ENCODE data around the gene ATF7.

Gene ATF7

DNA sequence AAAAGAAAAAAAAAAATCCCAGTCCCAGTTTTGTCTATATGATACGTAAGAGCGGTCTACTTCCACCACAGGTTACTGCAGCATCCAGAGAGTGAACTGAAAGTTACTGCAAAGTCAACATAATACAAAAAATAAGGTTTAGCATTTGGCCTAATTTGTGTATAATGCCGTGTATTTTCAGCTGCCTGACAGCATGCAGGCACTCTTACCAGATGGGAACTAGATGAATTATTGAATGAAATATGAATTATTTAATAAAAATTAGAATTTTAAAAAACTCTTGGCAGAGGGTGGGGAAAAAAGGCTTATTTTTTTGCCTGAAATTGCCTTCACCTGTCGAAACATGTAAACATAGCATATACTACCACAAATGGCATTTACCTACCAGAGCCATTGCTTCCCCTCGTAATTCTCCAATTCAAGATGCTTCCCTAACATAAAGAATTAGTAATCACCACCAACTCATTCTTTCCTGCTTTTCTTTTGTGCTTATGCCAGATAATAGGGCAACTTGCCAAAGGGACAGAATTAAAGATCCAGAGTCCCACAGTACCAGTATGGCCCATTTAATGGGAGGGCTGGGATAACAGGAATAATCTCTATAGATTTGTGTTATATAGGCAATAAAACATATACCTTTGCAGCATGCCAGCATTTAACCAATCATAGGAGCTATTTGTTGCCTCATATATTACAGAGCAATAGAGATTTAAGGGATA lies 31.1 kb downstream of the ATF7 start:
- H3K27ac ChIP-seq, result no peak overlapping the region
- TF ChIP-seq, protein P1, sequence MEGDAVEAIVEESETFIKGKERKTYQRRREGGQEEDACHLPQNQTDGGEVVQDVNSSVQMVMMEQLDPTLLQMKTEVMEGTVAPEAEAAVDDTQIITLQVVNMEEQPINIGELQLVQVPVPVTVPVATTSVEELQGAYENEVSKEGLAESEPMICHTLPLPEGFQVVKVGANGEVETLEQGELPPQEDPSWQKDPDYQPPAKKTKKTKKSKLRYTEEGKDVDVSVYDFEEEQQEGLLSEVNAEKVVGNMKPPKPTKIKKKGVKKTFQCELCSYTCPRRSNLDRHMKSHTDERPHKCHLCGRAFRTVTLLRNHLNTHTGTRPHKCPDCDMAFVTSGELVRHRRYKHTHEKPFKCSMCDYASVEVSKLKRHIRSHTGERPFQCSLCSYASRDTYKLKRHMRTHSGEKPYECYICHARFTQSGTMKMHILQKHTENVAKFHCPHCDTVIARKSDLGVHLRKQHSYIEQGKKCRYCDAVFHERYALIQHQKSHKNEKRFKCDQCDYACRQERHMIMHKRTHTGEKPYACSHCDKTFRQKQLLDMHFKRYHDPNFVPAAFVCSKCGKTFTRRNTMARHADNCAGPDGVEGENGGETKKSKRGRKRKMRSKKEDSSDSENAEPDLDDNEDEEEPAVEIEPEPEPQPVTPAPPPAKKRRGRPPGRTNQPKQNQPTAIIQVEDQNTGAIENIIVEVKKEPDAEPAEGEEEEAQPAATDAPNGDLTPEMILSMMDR (IDR thresholded peaks at IDR 0.05), result no peak
- TF ChIP-seq ZFX (IDR thresholded peaks at IDR 0.05; ENCODE audit: borderline replicate concordance), result no peak

DNA sequence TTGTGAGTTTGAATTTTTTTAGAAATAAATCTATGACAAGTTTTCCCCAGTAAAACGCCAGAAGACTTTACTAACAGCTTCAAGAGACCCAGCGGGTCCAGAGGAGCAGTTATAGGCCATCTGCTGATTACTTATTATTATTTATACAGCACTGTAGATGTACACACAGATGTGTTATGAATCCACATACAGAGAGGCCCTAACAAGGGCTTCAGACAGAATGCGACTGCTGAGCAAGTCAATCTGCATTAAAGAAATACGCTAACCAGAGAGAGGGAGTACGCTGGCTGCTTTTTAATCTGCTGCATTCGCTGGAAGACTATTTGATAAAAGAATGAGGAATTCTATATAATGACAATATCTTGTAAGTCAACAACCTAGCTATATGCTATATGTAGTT lies 32.5 kb downstream of the ATF7 start:
- no peak overlapping the region for H3K27ac ChIP-seq
- no peak for TF ChIP-seq ZFX (IDR thresholded peaks at IDR 0.05; ENCODE audit: borderline replicate concordance)

DNA sequence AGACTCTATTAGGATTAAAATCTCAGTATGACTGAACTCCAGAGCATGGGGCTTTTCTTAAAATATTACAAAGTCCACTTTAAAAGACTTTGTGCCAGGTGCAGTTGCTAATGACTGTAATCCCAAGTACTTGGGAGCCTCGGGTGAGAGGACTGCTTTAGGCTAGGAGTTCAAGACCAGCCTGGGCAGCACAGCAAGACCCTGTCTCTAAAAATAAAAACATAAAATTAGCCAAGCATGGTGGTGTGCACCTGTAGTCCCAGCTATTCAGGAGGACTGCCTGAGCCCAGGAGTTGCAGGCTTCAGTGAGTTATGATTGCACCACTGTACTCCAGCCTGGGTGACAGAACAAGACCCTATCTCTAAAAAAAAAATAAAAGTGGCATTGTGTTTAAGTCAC lies 33.2 kb downstream of the ATF7 start:
- TF ChIP-seq, protein P1 (IDR thresholded peaks at IDR 0.05), result no peak
- no peak for TF ChIP-seq ZFX (IDR thresholded peaks at IDR 0.05; ENCODE audit: borderline replicate concordance)
- no peak overlapping the region for H3K27ac ChIP-seq

DNA sequence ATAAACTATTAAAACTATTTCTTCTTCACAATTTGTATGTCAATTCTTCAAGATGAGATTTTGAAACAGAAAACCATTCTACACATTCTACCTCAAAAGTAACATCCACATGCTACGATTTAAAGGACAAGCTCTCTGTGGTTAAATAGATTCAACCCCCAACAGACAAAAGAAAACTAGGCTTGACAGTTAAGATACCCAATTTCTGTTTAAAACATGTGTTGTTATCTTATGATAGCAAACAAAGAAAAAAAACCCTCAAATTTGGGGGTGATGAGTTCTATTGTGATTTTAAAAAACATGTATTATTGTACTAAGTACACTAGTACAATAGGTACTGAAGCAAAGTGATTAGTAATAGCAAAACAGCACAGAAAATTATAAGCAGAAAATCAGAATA lies 33.8 kb downstream of the ATF7 start:
- TF ChIP-seq, protein P1 (IDR thresholded peaks at IDR 0.05), result no peak
- TF ChIP-seq ZFX (IDR thresholded peaks at IDR 0.05; ENCODE audit: borderline replicate concordance), result no peak
- 0 out of 2 replicates have a peak overlapping the region, but pooled peaks have one; percentile 45 for H3K27ac ChIP-seq

DNA sequence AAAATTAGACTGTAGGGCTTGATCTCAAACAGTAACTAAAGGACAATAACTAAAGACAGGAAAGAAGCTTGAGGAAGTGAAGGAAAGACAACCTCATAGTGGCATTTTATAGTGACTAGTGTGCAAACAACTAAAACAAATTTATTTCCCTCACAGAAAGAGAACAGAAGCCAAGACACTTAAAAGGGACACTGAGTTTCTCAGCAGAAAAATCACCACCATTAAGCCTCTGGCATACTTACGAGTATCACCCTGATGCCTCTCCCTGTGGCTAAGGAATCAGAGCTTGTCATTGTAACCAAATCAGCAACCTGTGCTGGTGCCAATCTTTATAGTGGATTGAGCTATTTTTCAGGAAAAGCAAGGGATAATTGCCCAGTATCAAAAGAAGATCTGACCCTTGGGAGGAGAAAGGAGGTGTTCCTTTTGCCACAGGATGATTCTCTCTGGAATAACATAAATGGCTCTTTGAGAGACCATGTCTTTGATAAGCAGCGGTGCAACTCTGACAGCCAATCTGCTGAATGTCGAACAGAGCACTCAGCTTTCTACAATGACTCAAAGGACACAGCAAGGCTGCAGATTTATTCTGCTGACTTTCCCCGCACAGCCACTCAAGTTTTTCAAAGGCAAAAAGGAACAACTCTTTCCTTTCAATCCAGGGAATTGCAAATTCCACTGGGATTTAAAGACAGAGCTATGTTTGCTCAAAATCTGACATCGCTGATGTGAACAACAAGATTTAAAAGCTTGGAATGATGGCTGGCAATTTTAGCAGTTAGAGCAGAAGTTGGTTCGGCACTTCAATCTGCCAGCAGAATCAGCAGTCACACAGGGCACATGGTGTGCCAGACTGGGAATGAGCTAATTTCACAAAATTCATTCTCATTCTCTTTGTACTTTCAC lies 34.6 kb downstream of the ATF7 start:
- TF ChIP-seq, protein P1 (IDR thresholded peaks at IDR 0.05), result no peak
- TF ChIP-seq ZFX (IDR thresholded peaks at IDR 0.05; ENCODE audit: borderline replicate concordance), result no peak
- H3K27ac ChIP-seq, result peak overlapping the region; percentile 45

DNA sequence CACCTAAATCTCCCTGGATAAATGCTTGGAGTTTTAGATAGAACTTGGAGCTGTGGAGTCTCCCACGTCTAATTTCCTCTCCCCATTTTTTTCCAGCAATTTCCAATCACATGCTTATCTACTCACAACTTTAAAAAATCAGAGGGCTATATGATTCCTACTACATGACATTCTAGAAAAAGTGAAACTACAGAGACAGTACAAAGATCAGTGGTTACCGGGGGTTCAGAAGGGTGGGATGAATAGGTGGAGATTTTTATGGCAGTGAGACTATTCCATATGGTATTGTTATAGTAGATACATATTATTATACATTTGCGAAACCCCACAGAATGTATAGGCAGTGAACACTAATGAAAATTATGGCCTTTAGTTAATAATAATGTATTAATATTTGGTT lies 35.5 kb downstream of the ATF7 start:
- no peak for TF ChIP-seq ZFX (IDR thresholded peaks at IDR 0.05; ENCODE audit: borderline replicate concordance)
- TF ChIP-seq, protein P1 (IDR thresholded peaks at IDR 0.05), result no peak
- peak overlapping the region; percentile 45 for H3K27ac ChIP-seq

DNA sequence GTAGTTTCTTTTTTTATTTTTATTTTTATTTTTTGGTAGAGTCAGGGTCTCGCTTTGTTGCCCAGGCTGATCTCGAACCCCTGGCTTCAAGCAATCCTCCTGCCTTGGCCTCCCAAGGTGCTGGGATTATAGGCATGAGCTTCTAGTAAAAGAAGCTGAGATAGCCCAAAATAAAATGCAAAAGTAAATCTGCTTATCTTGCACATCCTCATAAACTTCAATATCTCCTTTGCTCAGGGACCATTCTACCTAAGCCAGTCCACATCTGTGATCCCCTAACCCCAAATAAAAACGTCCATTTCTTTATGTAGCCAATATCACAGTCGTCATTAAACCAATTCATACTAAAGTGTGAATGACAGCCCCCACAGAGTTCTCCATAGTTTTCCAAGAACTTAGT lies 36.3 kb downstream of the ATF7 start:
- H3K27ac ChIP-seq, result no peak overlapping the region
- TF ChIP-seq ZFX (IDR thresholded peaks at IDR 0.05; ENCODE audit: borderline replicate concordance), result no peak
- TF ChIP-seq, protein P1 (IDR thresholded peaks at IDR 0.05), result no peak
